SK-N-SH (cell line): ENCODE data around the gene FBXW8. TPM values are rescaled to one million over a fixed set of nuclear protein-coding genes. Genes with fewer than 3 reads are reported as not detected.

Source experiments
- CTCF ChIA-PET: fragments of 300-600, 350-600 bp; formaldehyde crosslinking; extraction: SDS; loops from one replicate; lab custom pipeline; 2021; lab: Yijun Ruan, JAX
- POLR2A ChIA-PET: fragments of 350-600 bp; sonication (Branson Sonifier 250); formaldehyde crosslinking; extraction: SDS; loops from one replicate; lab custom pipeline; 2020; ENCODE audit warnings: antibody characterized with exemption, inconsistent platforms; lab: Yijun Ruan, JAX
- DNase-seq: peaks from one replicate; pipeline ENCODE4 v3.0.0; 2012
- H2AFZ ChIP-seq: fragments of 200-600 bp; sonication (generic); 2 replicates; pipeline ENCODE4 v1.8.1; 2016; ENCODE audit warnings: antibody characterized with exemption, mild to moderate bottlenecking, low read depth
- H3F3A ChIP-seq: fragments of 200-600 bp; sonication (generic); replicated peaks from 2 replicates; pipeline ENCODE3; 2016; ENCODE audit warnings: antibody characterized with exemption, mild to moderate bottlenecking; ENCODE audit not compliant: insufficient read depth
- H3K27ac ChIP-seq, 2 experiments: fragments of 200-500 bp in 1 of 2; fragments of 200-600 bp in 1 of 2; sonication (Bioruptor generic) in 1 of 2; sonication (generic), shearing (Covaris generic) in 1 of 2; 2 replicates each; pipeline versions ENCODE4 v1.5.1 to v1.6.1; 2014 to 2016; ENCODE audit warnings: low read depth in 2 of 2, inconsistent platforms in 1 of 2, low read length in 1 of 2, mild to moderate bottlenecking in 1 of 2, mixed read lengths in 1 of 2
- H3K27me3 ChIP-seq: fragments of 200-600 bp; sonication (generic), shearing (Covaris generic); 2 replicates; pipeline ENCODE4 v1.6.1; 2016; ENCODE audit warnings: mixed run types; ENCODE audit not compliant: insufficient read depth
- H3K36me3 ChIP-seq, 2 experiments: fragments of 200-500 bp in 1 of 2; fragments of 200-600 bp in 1 of 2; sonication (Bioruptor generic) in 1 of 2; sonication (generic) in 1 of 2; replicated peaks in 1 of 2; 2 replicates each; pipeline versions ENCODE3 to v1.5.1; 2014 to 2016; ENCODE audit warnings: low read length in 1 of 2, mild to moderate bottlenecking in 1 of 2; ENCODE audit not compliant: insufficient read depth in 2 of 2, control insufficient read depth in 1 of 2
- H3K4me1 ChIP-seq, 2 experiments: fragments of 200-500 bp in 1 of 2; fragments of 200-600 bp in 1 of 2; sonication (Bioruptor generic) in 1 of 2; sonication (generic), shearing (Covaris generic) in 1 of 2; 2 replicates each; pipeline versions ENCODE4 v1.5.1 to v1.6.1; 2014 to 2016; ENCODE audit warnings: low read depth in 1 of 2, low read length in 1 of 2, mixed run types in 1 of 2; ENCODE audit not compliant: insufficient read depth in 2 of 2, control insufficient read depth in 1 of 2
- H3K4me2 ChIP-seq: fragments of 200-600 bp; sonication (generic), shearing (Covaris generic); 2 replicates; pipeline ENCODE4 v1.6.1; 2017; ENCODE audit warnings: mixed run types
- H3K4me3 ChIP-seq, 2 experiments: fragments of 200-500 bp in 1 of 2; fragments of 200-600 bp in 1 of 2; sonication (Bioruptor generic) in 1 of 2; sonication (generic), shearing (Covaris generic) in 1 of 2; 2 replicates each; pipeline versions ENCODE4 v1.5.1 to v1.8.1; 2014 to 2016; ENCODE audit warnings: low read depth in 2 of 2, inconsistent platforms in 1 of 2, low read length in 1 of 2, mild to moderate bottlenecking in 1 of 2, mixed read lengths in 1 of 2, moderate library complexity in 1 of 2
- H3K79me2 ChIP-seq: fragments of 200-600 bp; sonication (generic); 2 replicates; pipeline ENCODE4 v1.8.1; 2017; ENCODE audit warnings: mild to moderate bottlenecking; ENCODE audit not compliant: insufficient read depth
- H3K9ac ChIP-seq: fragments of 200-600 bp; sonication (generic); 2 replicates; pipeline ENCODE4 v1.6.1; 2017; ENCODE audit warnings: mixed run types
- H3K9me2 ChIP-seq: fragments of 200-600 bp; sonication (generic); 2 replicates; pipeline ENCODE4 v1.6.1; 2017; ENCODE audit warnings: mixed run types
- H3K9me3 ChIP-seq: fragments of 200-600 bp; sonication (generic); 2 replicates; pipeline ENCODE4 v1.6.1; 2017; ENCODE audit warnings: mixed run types, mild to moderate bottlenecking, moderate library complexity
- H4K20me1 ChIP-seq: fragments of 200-600 bp; sonication (generic); 2 replicates; pipeline ENCODE4 v1.6.1; 2017; ENCODE audit warnings: mild to moderate bottlenecking, mixed run types; ENCODE audit not compliant: insufficient read depth
- CHD2 ChIP-seq: fragments of 150-350 bp; IDR thresholded peaks from 2 replicates; pipeline ENCODE4 v1.6.1; 2018; ENCODE audit warnings: low read length; ENCODE audit not compliant: partially characterized antibody
- EZH2phosphoT487 ChIP-seq: fragments of 200-600 bp; sonication (generic); IDR thresholded peaks from 2 replicates; pipeline ENCODE4 v1.6.1; 2017; ENCODE audit warnings: low read depth, mixed run types, mild to moderate bottlenecking, antibody characterized with exemption, moderate library complexity, borderline replicate concordance
- FOXJ3 ChIP-seq: sonication (generic); formaldehyde crosslinking; IDR thresholded peaks from 2 replicates; pipeline ENCODE4 v1.5.1; 2020; ENCODE audit warnings: mild to moderate bottlenecking, missing genetic modification reagents
- GATA2 ChIP-seq: sonication (generic); formaldehyde crosslinking; IDR thresholded peaks from 2 replicates; pipeline ENCODE4 v1.5.0; 2020; ENCODE audit warnings: mild to moderate bottlenecking, missing genetic modification reagents
- IRF3 ChIP-seq: fragments of 150-350 bp; IDR thresholded peaks from 2 replicates; pipeline ENCODE4 v1.6.1; 2016; ENCODE audit warnings: mild to moderate bottlenecking, low read depth, low read length
- NRF1 ChIP-seq: IDR thresholded peaks from 2 replicates; pipeline ENCODE4 v1.6.1; 2012; ENCODE audit warnings: low read depth, mild to moderate bottlenecking, low read length
- RAD21 ChIP-seq: IDR thresholded peaks from 2 replicates; pipeline ENCODE4 v1.6.1; 2012; ENCODE audit warnings: mild to moderate bottlenecking, low read length
- REST ChIP-seq: IDR thresholded peaks from 2 replicates; pipeline ENCODE4 v1.6.1; 2012; ENCODE audit warnings: mild to moderate bottlenecking, low read depth, low read length, moderate library complexity
- RFX5 ChIP-seq: IDR thresholded peaks from 2 replicates; pipeline ENCODE4 v1.6.1; 2012; ENCODE audit warnings: mild to moderate bottlenecking, improper control_type of control experiment, low read length
- RXRA ChIP-seq: IDR thresholded peaks from 2 replicates; pipeline ENCODE4 v1.4.0; 2012; ENCODE audit warnings: low read depth, mild to moderate bottlenecking, borderline replicate concordance
- SIN3A ChIP-seq: IDR thresholded peaks from 2 replicates; pipeline ENCODE4 v1.6.1; 2012; ENCODE audit warnings: low read depth, mild to moderate bottlenecking, low read length, moderate library complexity, borderline replicate concordance
- SMC3 ChIP-seq: IDR thresholded peaks from 2 replicates; pipeline ENCODE4 v1.6.1; 2012; ENCODE audit warnings: low read depth, low read length, improper control_type of control experiment
- TAF1 ChIP-seq: IDR thresholded peaks from 2 replicates; pipeline ENCODE4 v1.6.1; 2012; ENCODE audit warnings: low read depth, mild to moderate bottlenecking, low read length, moderate library complexity, borderline replicate concordance
- TCF12 ChIP-seq: IDR thresholded peaks from 2 replicates; pipeline ENCODE4 v1.4.0; 2012
- TEAD4 ChIP-seq: IDR thresholded peaks from 2 replicates; pipeline ENCODE4 v1.4.0; 2012; ENCODE audit warnings: mild to moderate bottlenecking, borderline replicate concordance; ENCODE audit not compliant: insufficient read depth
- ZBTB33 ChIP-seq: IDR thresholded peaks from 2 replicates; pipeline ENCODE4 v1.4.0; 2012; ENCODE audit warnings: low read depth, borderline replicate concordance
- WGBS: methylation state at CpG from one replicate; pipeline ENCODE4 v1.1.6; 2017; ENCODE audit warnings: low lambda C conversion rate; 5-methylcytosine and 5-hydroxymethylcytosine counted together
- polyA plus RNA-seq, 3 experiments: library from polyadenylated mRNA; depleted of rRNA; stranded (reverse); fragments of >200 nt; gene quantifications; 2 replicates each; pipeline ENCODE4 v1.2.3, GENCODE V29; 2012

The FBXW8 gene
- polyA plus RNA-seq, 1 of the 3 experiments (the other 2 are of a cell fraction): 15.6 TPM

GRCh38 chr12:117067638-117068037 is 156.9 kb downstream of the FBXW8 start:
- Histone ChIP-seq H3K27me3 (no peaks in the 10 kb centered on the region), H3K79me2 (no peaks in the 10 kb centered on the region), H3K9me2 (no peaks in the 10 kb centered on the region), H3K4me3 (no peak overlapping the region), H3K9me3 (no peaks in the 10 kb centered on the region), H2AFZ (no peak overlapping the region), H3K9ac (no peak overlapping the region), H3K4me1 (no peaks in the 10 kb centered on the region), H3K36me3 (no peaks in the 10 kb centered on the region), H4K20me1 (no peaks in the 10 kb centered on the region), H3F3A (no peaks in the 10 kb centered on the region), H3K27ac (no peak overlapping the region), H3K4me2 (no peak overlapping the region)
- ChIA-PET POLR2A (no interaction called here), CTCF (interaction anchor here (1.0 to 1.9 kb wide), 3 partner anchors 9 to 53 kb away, joined by 3 to 6 read pairs (median 5); no protein-coding TSS in a partner anchor)
- WGBS: 63% methylated on average over 3 of the region's 3 CpGs
- no peak for DNase-seq
- no peak for TF ChIP-seq SMC3
- no peak for TF ChIP-seq NRF1
- no peak for TF ChIP-seq RXRA
- no peak for TF ChIP-seq EZH2phosphoT487
- TF ChIP-seq RAD21: no peak
- no peak for TF ChIP-seq ZBTB33
- TF ChIP-seq TCF12: no peak
- no peak for TF ChIP-seq FOXJ3 (CRISPR knock-in tag)
- no peak for TF ChIP-seq GATA2
- TF ChIP-seq TAF1: no peak

GRCh38 chr12:117068492-117068891 is 157.7 kb downstream of the FBXW8 start:
- no peaks in the 10 kb centered on the region; the same call in 1 of the 2 replicates for H3K27me3 ChIP-seq
- no peak for DNase-seq
- no peak for TF ChIP-seq EZH2phosphoT487
- no peak for TF ChIP-seq REST
- TF ChIP-seq SIN3A: no peak
- no peak for TF ChIP-seq SMC3
- no peak for TF ChIP-seq TEAD4
- no peak for TF ChIP-seq IRF3
- TF ChIP-seq CHD2: no peak
- no peak for TF ChIP-seq RFX5
- H2AFZ ChIP-seq: no peak overlapping the region
- H3K9ac ChIP-seq: no peak overlapping the region
- H3K4me3 ChIP-seq: no peak overlapping the region
- H3K4me2 ChIP-seq: no peak overlapping the region
- no peaks in the 10 kb centered on the region for H3K36me3 ChIP-seq
- H3K4me1 ChIP-seq: no peaks in the 10 kb centered on the region
- no peak overlapping the region for H3K27ac ChIP-seq
- no peaks in the 10 kb centered on the region for H4K20me1 ChIP-seq
- no peaks in the 10 kb centered on the region for H3K9me3 ChIP-seq
- WGBS: 73% methylated on average over 8 of the region's 8 CpGs
- POLR2A ChIA-PET: no interaction called here
- no peaks in the 10 kb centered on the region for H3K79me2 ChIP-seq
- H3K9me2 ChIP-seq: no peaks in the 10 kb centered on the region
- CTCF ChIA-PET: interaction anchor here (1.2 to 1.9 kb wide), 2 partner anchors 10 to 52 kb away, joined by 5 to 6 read pairs; no protein-coding TSS in a partner anchor
- H3F3A ChIP-seq: no peaks in the 10 kb centered on the region
